HG02623 (cell line): Measurements from ENCODE around the gene B3GAT1.

Experiments
- ATAC-seq: cut with Tn5 transposase; IDR thresholded peaks from one replicate; pipeline ENCODE4 v1.9.1; 2021; ENCODE audit warnings: moderate library complexity; ENCODE audit not compliant: unreplicated experiment

B3GAT1 gene

DNA sequence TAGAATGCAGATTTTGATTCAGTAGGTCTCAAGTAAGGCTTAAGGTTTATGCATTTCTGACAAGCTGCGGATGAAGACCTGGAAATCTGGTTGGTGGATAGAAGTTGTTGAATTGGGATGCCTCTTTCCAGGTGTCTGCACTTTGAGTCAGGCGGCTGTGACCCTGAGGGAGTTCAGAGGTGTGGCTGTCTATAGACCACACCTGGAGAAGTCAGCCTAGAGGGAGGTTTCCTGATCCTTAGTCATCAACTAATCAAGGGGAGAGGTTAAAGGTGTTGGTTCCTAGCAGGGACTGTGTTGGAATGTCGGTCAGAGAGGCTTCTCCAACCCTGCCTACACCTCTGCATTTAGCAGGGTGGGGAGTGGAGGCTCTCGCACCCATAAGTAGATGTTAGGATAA lies 72.3 kb downstream of the B3GAT1 start:
- ATAC-seq: no peak

GRCh38 chr11:134338654-134339053 lies 73.4 kb downstream of the B3GAT1 start:
- ATAC-seq: no peak

DNA sequence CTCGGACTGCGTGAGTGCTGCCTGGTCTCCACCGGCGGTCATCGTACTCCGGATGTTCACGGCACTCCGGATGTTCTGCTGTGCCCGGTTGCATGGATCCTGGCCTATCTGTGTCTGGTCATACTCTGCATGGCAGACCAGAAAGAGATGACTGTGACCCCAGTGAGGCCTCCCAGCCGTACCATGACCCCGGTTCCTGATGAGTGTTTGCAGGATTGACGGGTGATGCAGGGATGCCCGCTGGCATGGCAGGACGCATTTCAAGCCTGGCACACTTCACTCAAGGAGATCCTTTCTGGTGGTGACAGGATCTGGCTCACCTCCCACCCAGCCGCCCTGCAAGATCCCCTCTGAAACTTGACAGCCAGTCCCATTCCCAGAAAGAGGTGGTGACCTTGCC lies 74.0 kb downstream of the B3GAT1 start:
- ATAC-seq: no peak

DNA sequence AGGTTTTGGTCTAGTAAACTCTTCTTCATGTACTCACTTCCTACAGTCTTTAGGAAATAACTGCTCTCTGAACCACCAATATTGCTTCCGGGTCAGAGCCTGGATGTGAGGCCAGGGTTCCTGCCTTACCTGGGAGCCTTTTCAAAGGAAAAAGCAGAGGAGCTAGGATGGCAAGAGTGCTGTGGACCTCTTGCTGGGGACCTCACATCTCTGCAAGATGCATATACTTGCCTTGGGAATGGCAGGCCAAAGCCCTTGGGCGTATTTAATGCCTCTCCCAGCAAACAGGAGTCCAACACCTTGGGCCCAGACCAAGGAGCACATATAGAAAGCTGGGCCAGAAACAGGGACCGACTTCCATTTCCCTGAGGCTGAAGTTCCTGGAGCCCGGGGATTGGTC lies 75.0 kb downstream of the B3GAT1 start:
- ATAC-seq: no peak

GRCh38 chr11:134334796-134335571 lies 77.1 kb downstream of the B3GAT1 start:
- no peak for ATAC-seq

DNA sequence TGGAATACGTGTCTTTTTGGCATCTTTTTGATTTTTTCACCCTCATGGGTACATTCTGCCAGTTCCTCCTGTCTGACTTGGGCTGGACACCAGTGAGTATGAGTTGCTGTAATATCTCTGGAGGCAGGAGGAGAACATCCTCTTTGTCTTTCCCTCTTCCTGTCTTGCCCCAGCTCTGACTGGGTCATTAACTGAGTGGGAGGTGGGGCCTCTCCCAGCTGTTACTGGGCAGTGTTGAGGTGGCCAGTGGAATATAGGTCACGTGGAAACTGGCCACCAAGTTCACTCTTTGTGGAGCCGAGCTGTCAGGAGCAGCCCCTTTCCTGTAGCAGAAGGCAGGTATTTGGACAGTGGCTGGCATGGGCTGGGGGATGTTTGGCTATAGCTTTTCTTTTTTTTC lies 78.1 kb downstream of the B3GAT1 start:
- no peak for ATAC-seq

DNA sequence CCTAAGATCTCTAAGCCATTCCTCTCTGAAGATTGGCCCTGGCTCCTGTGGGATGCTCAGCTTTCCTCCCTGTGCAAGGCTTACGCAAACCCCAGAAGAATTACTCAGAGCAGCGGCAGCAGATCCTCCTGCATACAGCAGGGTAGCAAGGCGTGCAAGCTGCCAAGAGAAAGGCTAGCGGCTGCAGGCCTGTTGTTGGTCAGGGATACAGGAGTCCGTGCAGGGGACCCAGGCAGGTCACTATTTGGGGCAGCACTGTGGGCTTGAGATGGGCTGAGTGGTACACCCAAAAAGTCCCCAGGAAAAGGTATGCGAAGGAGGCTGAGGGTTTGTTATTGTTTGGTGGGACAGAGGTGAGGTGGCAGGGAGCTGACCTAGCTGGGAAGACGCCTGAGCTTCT lies 78.7 kb downstream of the B3GAT1 start:
- ATAC-seq: no peak

GRCh38 chr11:134332782-134333181 lies 79.3 kb downstream of the B3GAT1 start:
- ATAC-seq: no peak

- ATAC-seq: peak; percentile 24
These were observed 79.8 kb downstream of the B3GAT1 start for GRCh38 chr11:134332189-134332631.

- peak; percentile 70 for ATAC-seq
These were observed 80.5 kb downstream of the B3GAT1 start, which contains the start of gene GLB1L2 for GRCh38 chr11:134331354-134332188. Gene GLB1L2, plus strand, starts transcription at chr11:134331988. Its CDS starts 74 bp downstream, at chr11:134332062.

GRCh38 chr11:134330611-134331353 lies 81.3 kb downstream of the B3GAT1 start:
- ATAC-seq: no peak
